ENCODE measurements around the gene CABYR.

DNA sequence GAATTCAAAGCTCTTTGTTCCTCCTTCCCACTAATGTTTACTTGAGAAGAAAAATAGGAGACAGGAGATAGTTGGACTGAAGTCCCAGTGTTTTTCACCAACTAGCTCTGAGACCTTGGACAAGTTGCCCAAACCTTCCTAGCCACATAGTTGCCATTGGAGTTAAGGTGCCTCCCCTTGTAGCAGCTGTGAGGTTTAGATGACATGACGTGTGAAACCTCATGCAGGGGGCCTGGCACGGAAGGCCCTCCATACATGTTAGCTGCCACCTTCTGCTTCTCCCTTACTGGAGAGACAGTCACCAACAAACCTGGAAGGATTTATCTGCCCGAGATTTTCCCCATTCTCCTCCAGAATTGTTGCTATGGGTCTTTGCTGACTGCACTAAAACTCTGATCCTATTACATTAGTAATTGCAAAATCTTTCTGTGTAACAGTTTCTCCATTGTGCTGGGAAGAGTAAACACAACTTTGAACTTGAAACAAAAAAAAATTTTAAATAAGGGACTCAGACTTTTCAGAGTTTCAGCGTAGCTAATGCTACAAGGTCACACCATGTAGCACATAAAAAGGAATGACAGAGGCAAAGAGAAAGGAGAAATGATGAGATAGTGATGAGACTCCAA, 23.8 kb upstream of the CABYR start:
- TF ChIP-seq, protein P1, sequence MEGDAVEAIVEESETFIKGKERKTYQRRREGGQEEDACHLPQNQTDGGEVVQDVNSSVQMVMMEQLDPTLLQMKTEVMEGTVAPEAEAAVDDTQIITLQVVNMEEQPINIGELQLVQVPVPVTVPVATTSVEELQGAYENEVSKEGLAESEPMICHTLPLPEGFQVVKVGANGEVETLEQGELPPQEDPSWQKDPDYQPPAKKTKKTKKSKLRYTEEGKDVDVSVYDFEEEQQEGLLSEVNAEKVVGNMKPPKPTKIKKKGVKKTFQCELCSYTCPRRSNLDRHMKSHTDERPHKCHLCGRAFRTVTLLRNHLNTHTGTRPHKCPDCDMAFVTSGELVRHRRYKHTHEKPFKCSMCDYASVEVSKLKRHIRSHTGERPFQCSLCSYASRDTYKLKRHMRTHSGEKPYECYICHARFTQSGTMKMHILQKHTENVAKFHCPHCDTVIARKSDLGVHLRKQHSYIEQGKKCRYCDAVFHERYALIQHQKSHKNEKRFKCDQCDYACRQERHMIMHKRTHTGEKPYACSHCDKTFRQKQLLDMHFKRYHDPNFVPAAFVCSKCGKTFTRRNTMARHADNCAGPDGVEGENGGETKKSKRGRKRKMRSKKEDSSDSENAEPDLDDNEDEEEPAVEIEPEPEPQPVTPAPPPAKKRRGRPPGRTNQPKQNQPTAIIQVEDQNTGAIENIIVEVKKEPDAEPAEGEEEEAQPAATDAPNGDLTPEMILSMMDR (IDR thresholded peaks at IDR 0.05) = no peak
- no peak for TF ChIP-seq POLR2A (IDR thresholded peaks at IDR 0.05)

All from transverse colon (tissue), 3 donors.